Thyroid gland (tissue), 4 donors: ENCODE results near the gene ENTPD8. TPM values are rescaled to one million over a fixed set of nuclear protein-coding genes. Genes with fewer than 3 reads are reported as not detected.

Source experiments
- DNase-seq, 2 donors: peaks; one replicate each; pipeline ENCODE4 v3.0.0-alpha.2; 2019
- H3K27ac ChIP-seq, 3 donors: fragments of 200-600 bp; sonication (generic); 1 replicate in 2 of 3; 2 replicates in 1 of 3; pipeline ENCODE4 v1.5.1; 2016 to 2019; ENCODE audit warnings: mild to moderate bottlenecking in 1 of 3, moderate library complexity in 1 of 3
- H3K27me3 ChIP-seq: fragments of 200-600 bp; sonication (generic); one replicate; pipeline ENCODE4 v1.5.1; 2019
- H3K36me3 ChIP-seq, 2 donors: fragments of 200-600 bp; sonication (generic); one replicate each; pipeline ENCODE4 v1.5.1; 2016 to 2019
- H3K4me1 ChIP-seq, 2 donors: fragments of 200-600 bp; sonication (generic); one replicate each; pipeline ENCODE4 v1.5.1; 2017 to 2019
- H3K4me3 ChIP-seq, 3 donors: fragments of 200-600 bp; sonication (generic); replicated peaks in 1 of 3; 1 replicate in 2 of 3; 2 replicates in 1 of 3; pipeline ENCODE4 v1.5.1; 2016; ENCODE audit warnings: mild to moderate bottlenecking in 1 of 3
- H3K9me3 ChIP-seq: fragments of 200-600 bp; sonication (generic); one replicate; pipeline ENCODE4 v1.5.1; 2017
- CTCF ChIP-seq, 6 experiments: fragments of 200-600 bp in 3 of 6; fragments of 450-650 bp in 3 of 6; sonication (generic) in 3 of 6; IDR thresholded peaks; one replicate each; pipeline ENCODE4 v1.5.1; 2016 to 2019; ENCODE audit warnings: antibody characterized with exemption in 6 of 6, mild to moderate bottlenecking in 2 of 6, inconsistent platforms in 1 of 6, moderate library complexity in 1 of 6
- POLR2A ChIP-seq, 2 donors: fragments of 450-650 bp; IDR thresholded peaks; one replicate each; pipeline ENCODE4 v1.6.1; 2017; ENCODE audit warnings: antibody characterized with exemption in 2 of 2, mild to moderate bottlenecking in 2 of 2, moderate library complexity in 1 of 2
- WGBS, 2 donors: methylation state at CpG; one replicate each; pipeline ENCODE4 v1.1.5; 2017; 5-methylcytosine and 5-hydroxymethylcytosine counted together
- intact Hi-C: fragments of 100-400 bp; cut with DNase I; formaldehyde crosslinking; loops from one replicate; pipeline ENCODE4 v1.15.1; 2023
- total RNA-seq, 4 donors: library from RNA; depleted of rRNA; stranded (reverse); fragments of >200 nt; gene quantifications; one replicate each; pipeline ENCODE4 v1.2.3, GENCODE V29; 2016

Gene ENTPD8
- total RNA-seq, 4 donors from 2014 or later, result 0.29 to 0.78 TPM; not detected in 2

- peaks cover 13 to 26% of the 10 kb centered on the region in 2 donors for H3K4me1 ChIP-seq
- TF ChIP-seq POLR2A (IDR thresholded peaks at IDR 0.05) (no peak), CTCF (IDR thresholded peaks at IDR 0.05) (no peak)
- no peak overlapping the region for H3K27ac ChIP-seq
- no peaks in the 10 kb centered on the region for H3K36me3 ChIP-seq
- H3K27me3 ChIP-seq, result no peaks in the 10 kb centered on the region
- H3K4me3 ChIP-seq, result no peak overlapping the region
- H3K9me3 ChIP-seq, result no peaks in the 10 kb centered on the region
- DNase-seq, result peak in 1 of 2 donors; percentile 42
- whole genome bisulfite sequencing, 2 donors, result 69 to 85% methylated on average over 7 to 14 of the region's 52 CpGs
- intact Hi-C loops, result no loop called here
Measured at GRCh38 chr9:137461663-137462395, 20.7 kb upstream of the ENTPD8 start.

DNA sequence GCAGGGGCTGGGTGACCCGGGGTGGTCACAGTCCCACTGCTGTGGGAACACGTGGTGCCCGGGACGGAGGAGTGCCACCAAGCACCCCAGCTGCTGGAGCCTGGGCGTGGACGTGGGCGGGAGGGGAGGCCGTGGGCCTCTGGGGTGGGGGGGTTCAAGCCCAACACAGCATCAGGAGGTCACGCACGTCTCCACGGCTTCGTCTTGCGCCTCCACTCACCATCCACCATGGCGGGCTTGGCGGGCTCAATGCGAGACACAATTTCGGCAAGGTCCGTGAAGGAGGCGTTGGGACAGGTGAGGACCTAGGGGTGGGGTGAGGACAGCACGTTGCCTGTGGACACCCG, 20.1 kb upstream of the ENTPD8 start:
- peaks cover 13 to 29% of the 10 kb centered on the region in 2 donors for H3K4me1 ChIP-seq
- no peak overlapping the region for H3K27ac ChIP-seq
- no peak overlapping the region for H3K4me3 ChIP-seq
- intact Hi-C loops, result no loop called here
- no peaks in the 10 kb centered on the region for H3K9me3 ChIP-seq
- WGBS, 2 donors, result 94 to 98% methylated on average over 15 to 21 of the region's 21 CpGs
- DNase-seq, result no peak
- H3K36me3 ChIP-seq, result no peaks in the 10 kb centered on the region
- no peak for TF ChIP-seq POLR2A (IDR thresholded peaks at IDR 0.05)
- no peaks in the 10 kb centered on the region for H3K27me3 ChIP-seq

GRCh38 chr9:137460363-137461315, 19.5 kb upstream of the ENTPD8 start:
- H3K27ac ChIP-seq, result no peak overlapping the region
- no peak for DNase-seq
- peaks cover 13 to 29% of the 10 kb centered on the region in 2 donors for H3K4me1 ChIP-seq

DNA sequence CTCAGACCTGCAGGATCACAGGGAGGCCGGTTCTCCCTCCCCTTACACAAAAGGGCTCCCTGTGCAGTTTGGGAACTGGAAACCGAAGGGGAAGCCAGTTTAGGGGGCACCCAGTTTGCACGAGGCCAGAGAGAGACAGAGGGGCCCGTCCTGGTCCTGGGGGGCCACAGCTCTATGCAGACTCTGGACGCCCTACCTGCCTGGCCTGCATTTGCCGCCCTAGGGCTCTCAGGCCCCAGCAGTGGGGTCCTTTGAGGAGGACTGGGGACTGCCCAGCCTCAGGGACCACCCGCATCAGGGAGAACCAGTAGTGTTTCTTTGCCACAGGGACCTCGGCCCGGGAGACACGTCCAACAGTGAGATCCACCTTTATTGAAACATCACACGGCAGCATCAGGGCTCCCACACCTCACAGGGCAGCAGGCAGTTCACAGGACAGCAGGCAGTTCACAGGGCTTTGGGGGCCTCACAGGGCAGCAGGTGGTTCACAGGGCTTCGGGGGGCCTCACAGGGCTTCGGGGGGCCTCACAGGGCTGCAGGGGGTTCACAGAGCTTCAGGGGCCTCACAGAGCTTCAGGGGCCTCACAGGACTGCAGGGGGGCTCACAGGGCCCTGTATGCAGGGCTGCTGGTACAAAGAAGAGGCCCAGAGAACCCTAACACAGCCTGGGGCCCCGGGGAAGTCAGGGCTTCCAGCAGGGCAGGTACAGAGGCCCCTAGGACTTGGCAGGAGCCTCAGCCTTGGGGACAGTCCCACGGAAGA, 18.6 kb upstream of the ENTPD8 start:
- intact Hi-C loops, result no loop called here
- Histone ChIP-seq H3K4me3 (peak overlapping the region in 1 of 3 donors; percentile 63), H3K27me3 (no peaks in the 10 kb centered on the region), H3K27ac (peak overlapping the region in 1 of 3 donors; percentile 42), H3K36me3 (no peaks in the 10 kb centered on the region), H3K4me1 (peaks cover 14 to 33% of the 10 kb centered on the region in 2 donors), H3K9me3 (no peaks in the 10 kb centered on the region)
- DNase-seq, result no peak
- 62 to 68% methylated on average over 8 to 10 of the region's 15 CpGs for WGBS, 2 donors
- TF ChIP-seq POLR2A (IDR thresholded peaks at IDR 0.05) (no peak), CTCF (IDR thresholded peaks at IDR 0.05) (no peak)

More at GRCh38 chr9:137460363-137461315, 19.5 kb upstream of the ENTPD8 start:
- TF ChIP-seq POLR2A (IDR thresholded peaks at IDR 0.05) (no peak), CTCF (IDR thresholded peaks at IDR 0.05) (no peak)
- no peak overlapping the region for H3K4me3 ChIP-seq
- WGBS, 2 donors, result 92 to 94% methylated on average over 20 to 25 of the region's 31 CpGs
- H3K27me3 ChIP-seq, result no peaks in the 10 kb centered on the region
- intact Hi-C loops, result no loop called here
- H3K36me3 ChIP-seq, result no peaks in the 10 kb centered on the region
- no peaks in the 10 kb centered on the region for H3K9me3 ChIP-seq

DNA sequence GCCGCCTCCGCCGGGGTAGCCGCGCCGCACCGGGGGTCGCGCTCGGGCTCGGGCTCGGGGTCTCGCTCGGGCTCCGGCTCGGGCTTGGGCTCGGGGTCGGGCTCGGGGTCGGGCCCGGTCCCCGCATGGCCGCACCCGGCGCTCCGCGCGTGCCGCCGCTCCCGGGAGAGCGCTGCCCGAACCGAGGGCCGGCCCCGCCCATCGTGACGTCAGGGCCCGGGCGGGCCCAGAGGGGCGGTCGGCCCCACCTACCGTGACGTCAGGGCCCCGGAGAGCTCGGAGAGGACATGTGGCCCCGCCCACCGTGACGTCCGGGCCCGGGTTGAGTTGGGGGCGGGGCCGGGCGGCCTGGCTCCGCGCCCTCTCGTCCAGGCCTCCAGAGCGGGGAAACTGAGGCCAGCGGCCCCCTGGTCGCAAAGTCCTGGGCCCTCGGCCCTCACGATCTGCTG, 18.0 kb upstream of the ENTPD8 start, which contains the start of gene NSMF:
Gene NSMF, minus strand, starts transcription at position 183 of the 449 bp plus-strand sequence. CDS start 232 bp downstream, outside the sequence.
- Histone ChIP-seq H3K4me1 (peaks cover 20 to 39% of the 10 kb centered on the region in 2 donors), H3K9me3 (no peaks in the 10 kb centered on the region), H3K27me3 (no peaks in the 10 kb centered on the region), H3K4me3 (peak within 1 kb of the TSS in 2 of 3 donors; percentile 32 to 63), H3K27ac (peak within 1 kb of the TSS in 2 of 3 donors; percentile 42 to 63), H3K36me3 (no peaks in the 10 kb centered on the region)
- 1% methylated on average over 10 of the region's 62 CpGs; no CpG with 5 or more reads in 1 of the 2 donors for WGBS, 2 donors
- DNase-seq, result peak; percentile 92 to 93
- intact Hi-C loops, result no loop called here
- TF ChIP-seq CTCF (IDR thresholded peaks at IDR 0.05) (no peak), POLR2A (IDR thresholded peaks at IDR 0.05) (peak; percentile 59 to 85)
